Activated CD4-positive, alpha-beta T cell treated with anti-CD3 and anti-CD28 coated beads for 48 hours (primary cell): ENCODE measurements around the gene ZNF317.

ENCODE experiments used
- DNase-seq: peaks from one replicate; pipeline ENCODE4 v3.0.0-alpha.2; 2020

Gene ZNF317

GRCh38 chr19:9140159-9140874, at the start of gene ZNF317:
Gene ZNF317 (plus strand): TSS chr19:9140397. CDS start chr19:9156017, 15,620 bp downstream.
- peak; percentile 92 for DNase-seq

- no peak for DNase-seq
Measured at GRCh38 chr19:9107375-9107774, 32.8 kb upstream of the ZNF317 start, which contains the start of gene OR7G2. Gene OR7G2 (minus strand): TSS chr19:9107475. CDS start chr19:9103243, 4,232 bp downstream.

GRCh38 chr19:9109959-9110358, 30.2 kb upstream of the ZNF317 start:
- no peak for DNase-seq

- no peak for DNase-seq
Measured at GRCh38 chr19:9115307-9115813, 24.8 kb upstream of the ZNF317 start, which contains the start of gene OR7G1. Gene OR7G1 (minus strand): TSS chr19:9115763. CDS start chr19:9115763, 0 bp downstream.

GRCh38 chr19:9116547-9116946, 23.6 kb upstream of the ZNF317 start:
- no peak for DNase-seq

GRCh38 chr19:9126900-9127405, 13.2 kb upstream of the ZNF317 start, which contains the start of gene OR7G3:
Gene OR7G3 (minus strand): TSS chr19:9126950. CDS start chr19:9126950, 0 bp downstream.
- no peak for DNase-seq

- no peak for DNase-seq
Measured at GRCh38 chr19:9128171-9128570, 12.0 kb upstream of the ZNF317 start.

- no peak for DNase-seq
Measured at GRCh38 chr19:9130965-9131364, 9.2 kb upstream of the ZNF317 start.

GRCh38 chr19:9132422-9132821, 7.8 kb upstream of the ZNF317 start:
- no peak for DNase-seq

- DNase-seq, result no peak
Measured at GRCh38 chr19:9139609-9140158, 513 bp upstream of the ZNF317 start.

GRCh38 chr19:9144920-9145319, 4.7 kb downstream of the ZNF317 start:
- no peak for DNase-seq

GRCh38 chr19:9146882-9147281, 6.7 kb downstream of the ZNF317 start:
- DNase-seq, result no peak

GRCh38 chr19:9148697-9149096, 8.5 kb downstream of the ZNF317 start:
- DNase-seq, result no peak

- no peak for DNase-seq
Measured at GRCh38 chr19:9149997-9150396, 9.8 kb downstream of the ZNF317 start.

GRCh38 chr19:9150650-9151049, 10.5 kb downstream of the ZNF317 start:
- DNase-seq, result no peak

GRCh38 chr19:9151367-9151766, 11.2 kb downstream of the ZNF317 start:
- DNase-seq, result no peak

- DNase-seq, result no peak
Measured at GRCh38 chr19:9155591-9155990, 15.4 kb downstream of the ZNF317 start.

- no peak for DNase-seq
Measured at GRCh38 chr19:9156304-9156703, 16.1 kb downstream of the ZNF317 start.

GRCh38 chr19:9159891-9160290, 19.7 kb downstream of the ZNF317 start:
- no peak for DNase-seq

GRCh38 chr19:9161427-9161826, 21.2 kb downstream of the ZNF317 start:
- DNase-seq, result no peak

- DNase-seq, result no peak
Measured at GRCh38 chr19:9165261-9165660, 25.1 kb downstream of the ZNF317 start.

GRCh38 chr19:9166846-9167245, 26.6 kb downstream of the ZNF317 start:
- no peak for DNase-seq

- no peak for DNase-seq
Measured at GRCh38 chr19:9171393-9171991, 31.3 kb downstream of the ZNF317 start.

- no peak for DNase-seq
Measured at GRCh38 chr19:9175326-9175725, 35.1 kb downstream of the ZNF317 start.
